SHP77 (cell line): Measurements from ENCODE around the gene BNC2.

Source experiments
- DNase-seq, 2 experiments: peaks; one replicate each; lab custom pipeline; 2025; lab: John Stamatoyannopoulos, UW

BNC2 gene

DNA sequence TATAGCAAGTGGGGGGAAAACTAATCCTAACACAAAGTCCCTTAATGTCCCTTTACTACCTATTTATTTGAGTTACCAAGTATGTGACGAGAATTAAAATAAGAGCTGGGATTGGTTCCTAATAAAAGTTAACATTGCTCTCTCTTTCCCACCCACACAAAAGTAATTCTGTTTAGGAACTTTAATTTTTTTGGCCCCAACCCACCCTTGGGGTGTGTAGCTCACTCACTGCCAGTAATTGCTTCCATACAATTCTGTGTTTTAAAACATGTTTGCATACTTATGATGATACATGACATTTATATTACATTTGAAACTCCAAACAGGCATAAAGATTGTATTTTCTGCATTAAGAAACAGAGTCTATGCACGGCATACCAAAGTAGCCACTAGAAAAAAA, 106.5 kb downstream of the BNC2 start:
- DNase-seq: no peak

DNA sequence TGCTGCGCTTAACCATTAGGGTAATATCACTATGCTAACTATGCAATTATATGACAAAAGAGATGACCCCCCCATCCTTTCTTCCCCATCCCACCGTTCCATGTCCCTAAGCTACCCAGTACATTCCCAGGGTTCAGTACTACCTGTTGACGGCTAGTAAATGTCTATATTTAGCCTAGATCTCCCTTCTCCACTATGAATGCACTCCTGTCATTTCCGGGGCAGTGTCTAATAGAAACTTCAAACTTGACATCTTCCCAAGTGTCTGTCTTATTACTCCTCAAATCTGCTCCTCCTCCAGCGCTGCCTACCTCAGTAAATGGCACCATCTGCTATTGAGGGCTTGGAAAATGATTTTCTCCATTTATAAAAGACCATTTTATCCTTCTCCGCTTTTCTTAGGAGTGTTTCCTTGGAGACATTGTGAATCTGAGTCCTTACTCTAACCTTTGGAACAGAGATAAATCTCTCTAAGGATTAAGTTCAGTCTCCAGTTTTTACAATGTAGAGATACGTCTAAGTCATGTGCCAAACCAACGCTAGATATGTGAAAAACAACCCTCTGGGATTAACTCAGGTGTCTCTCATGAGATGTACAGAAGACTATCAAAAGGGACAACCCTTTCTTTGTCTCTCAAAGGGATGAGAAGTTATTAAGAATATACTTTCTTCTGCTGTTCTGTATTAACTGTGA, 114.9 kb downstream of the BNC2 start:
- DNase-seq: no peak

DNA sequence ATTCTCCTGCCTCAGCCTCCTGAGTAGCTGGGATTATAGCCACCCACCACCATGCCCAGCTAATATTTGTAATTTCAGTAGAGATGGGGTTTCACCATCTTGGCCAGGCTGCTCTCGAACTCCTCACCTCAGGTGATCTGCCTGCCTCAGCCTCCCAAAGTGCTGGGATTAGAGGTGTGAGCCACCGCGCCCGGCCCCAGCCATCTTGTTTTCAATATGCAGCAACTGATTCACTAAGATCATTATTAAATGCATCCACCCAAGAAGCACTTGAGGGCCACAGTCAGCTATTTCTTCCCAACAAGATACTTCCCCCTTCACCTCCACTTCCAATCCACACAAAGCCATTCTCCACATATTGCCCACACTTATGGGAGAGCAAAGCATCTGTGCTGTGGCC, 115.8 kb downstream of the BNC2 start:
- no peak for DNase-seq

DNA sequence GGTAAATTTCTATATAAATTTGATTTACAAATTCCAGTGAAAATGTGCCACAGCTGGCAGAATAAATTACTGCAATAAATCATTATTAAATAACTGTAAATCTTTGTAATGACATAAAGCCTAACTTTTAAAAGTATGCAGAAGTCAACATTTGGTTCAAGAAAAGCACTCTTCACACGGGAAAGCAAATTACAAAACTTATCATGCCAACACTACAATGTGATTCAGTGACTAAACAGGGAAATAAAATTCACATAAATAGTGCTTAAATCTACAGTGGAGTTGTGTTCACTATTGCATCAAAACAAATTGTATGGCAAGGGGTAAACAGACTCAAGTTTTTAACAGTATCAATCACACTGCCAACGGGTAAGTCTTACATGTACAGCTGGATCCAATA, 117.2 kb downstream of the BNC2 start:
- no peak for DNase-seq

DNA sequence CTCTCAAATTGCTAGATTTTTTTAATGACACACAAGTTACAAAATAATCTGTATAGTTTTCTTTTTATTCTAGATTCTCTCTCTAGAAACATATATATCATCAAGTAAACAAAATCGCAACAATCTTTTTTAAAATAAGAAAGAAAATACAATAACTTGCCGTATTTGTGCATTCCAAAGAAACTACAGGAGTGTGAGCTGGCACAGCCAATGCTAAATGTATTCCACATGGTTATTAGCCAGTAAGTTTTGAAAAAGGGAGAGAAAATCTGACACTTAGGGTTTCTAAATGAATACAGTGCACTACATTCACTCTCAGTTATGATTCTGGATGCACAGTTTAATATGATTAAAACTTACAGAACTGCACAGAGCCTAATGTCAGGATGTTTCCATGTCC, 117.9 kb downstream of the BNC2 start:
- DNase-seq: no peak

DNA sequence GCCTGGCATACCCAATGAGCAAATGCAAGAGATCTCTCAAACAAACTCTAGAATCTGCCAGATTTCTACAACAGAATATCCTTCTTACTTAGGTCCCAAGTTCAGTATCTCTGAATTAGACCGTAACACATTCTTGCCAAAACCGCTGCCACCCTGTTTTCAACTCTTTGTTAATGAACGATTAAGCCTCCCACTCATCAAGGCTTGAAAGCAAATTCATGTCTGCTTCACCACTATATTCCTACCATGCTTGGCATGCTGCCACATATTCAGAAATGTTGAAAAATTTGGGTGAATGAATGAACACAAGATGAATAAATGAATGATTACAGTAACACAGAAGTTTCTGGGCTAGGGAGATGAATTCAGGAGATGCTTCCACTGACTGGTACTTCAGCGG, 119.9 kb downstream of the BNC2 start:
- no peak for DNase-seq

DNA sequence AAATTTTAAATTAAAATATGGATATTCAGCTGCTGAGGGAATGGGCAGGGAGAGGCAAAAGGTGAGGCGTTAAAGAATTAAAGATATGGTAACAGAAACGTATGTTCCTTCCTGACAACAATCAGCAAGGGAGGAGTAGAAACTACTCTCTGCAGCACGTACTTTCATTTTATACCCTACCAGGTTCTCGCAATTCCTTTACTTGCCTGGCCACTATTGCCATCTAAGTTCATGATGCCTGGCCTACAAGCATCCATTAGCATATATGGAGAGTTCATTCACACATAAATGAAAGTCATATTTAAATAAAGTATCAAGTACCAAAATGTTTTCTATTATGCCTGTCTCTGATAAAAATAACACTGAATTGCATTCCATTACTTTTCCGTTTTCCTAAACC, 125.1 kb downstream of the BNC2 start:
- DNase-seq: no peak

DNA sequence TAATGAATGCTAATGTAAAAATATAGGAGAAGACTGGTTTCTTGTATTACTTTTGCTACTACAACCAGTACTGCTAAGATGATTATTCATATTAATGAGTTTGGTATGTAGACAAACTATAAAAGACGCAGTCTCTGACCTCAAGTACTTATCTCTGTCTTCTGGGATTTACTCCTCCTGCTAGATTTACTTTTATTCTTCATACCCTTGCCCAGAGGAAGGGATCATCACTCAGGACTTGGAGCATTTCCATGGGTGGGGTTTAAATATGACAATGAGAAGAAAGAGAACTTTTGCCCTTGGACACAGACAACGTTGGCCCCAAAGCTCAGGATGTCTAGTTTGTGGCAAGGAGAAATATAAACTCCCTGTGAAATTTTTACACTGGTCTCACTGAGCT, 126.1 kb downstream of the BNC2 start:
- no peak for DNase-seq

DNA sequence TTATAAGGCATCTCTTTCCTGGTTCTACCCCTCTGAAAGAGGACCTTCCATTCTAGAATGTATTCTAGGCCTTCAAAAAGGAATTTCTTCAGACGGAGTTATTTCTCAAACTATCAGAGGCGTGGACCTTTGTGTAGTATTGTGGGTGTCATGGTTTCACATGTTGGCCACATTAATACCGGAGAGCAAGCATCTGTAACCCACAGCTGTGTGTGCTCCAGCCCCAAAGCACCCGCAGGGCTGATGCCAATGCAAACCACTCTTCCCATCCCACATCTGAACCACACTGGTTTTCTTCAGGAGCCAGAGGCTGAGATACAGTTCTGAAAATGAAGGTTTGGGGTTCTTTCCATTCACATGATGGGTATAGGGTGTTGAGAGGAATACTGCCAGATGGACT, 127.1 kb downstream of the BNC2 start:
- no peak for DNase-seq

DNA sequence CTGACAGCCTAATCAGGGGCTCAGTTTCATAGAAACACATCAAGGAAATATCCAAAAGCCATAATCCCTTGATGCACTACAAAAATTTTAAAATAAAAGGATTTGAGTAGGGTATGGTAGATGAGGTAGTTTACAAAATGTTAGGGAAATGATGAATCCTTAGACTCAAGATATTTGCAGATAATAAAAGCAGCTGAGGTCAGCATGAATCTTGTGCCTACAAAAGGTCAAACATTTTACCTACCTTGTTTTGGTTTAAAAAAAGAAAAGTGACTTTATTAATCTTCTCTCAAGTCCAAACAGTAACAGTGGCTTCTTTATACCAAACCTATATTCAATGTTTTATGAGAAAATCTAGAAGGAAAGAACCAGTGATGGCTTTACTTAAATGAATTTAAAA, 135.5 kb downstream of the BNC2 start:
- DNase-seq: no peak

DNA sequence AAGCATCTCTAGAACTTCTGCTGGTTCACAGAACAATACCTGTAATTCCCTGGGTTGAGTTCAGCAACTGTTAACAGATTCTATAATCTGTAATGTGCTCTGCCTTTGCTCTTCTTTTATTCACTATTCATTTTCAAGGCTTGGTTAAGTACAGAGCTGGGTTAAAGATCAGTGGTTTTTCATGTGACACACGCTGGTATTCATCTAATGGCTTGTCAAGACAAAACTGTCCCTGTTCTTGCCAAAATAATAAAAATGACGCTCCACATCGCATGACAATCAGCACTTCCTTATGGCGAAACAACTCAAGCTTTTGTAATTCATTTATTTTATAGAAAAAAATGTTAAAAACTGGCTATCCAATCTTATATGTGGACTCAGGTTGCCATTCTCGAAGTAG, 137.9 kb downstream of the BNC2 start:
- no peak for DNase-seq

DNA sequence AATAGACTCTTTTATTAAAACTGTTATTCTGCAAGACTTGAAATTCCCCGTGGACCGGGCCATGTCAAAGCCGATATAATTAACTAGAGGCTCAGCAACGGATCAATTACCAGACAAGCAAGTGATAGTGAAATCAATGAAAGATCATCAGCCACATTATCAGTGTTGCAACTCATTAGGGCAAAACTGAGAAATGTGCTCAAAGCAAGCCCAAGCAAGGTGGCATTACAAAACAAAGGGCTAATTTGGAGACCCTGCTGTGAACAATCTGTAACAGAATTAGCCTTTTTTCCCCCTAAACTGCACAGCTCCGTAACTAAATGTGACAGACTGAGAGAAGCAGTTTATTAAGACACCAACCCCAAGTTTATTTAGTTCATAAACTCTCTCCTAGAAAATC, 140.3 kb downstream of the BNC2 start:
- no peak for DNase-seq

DNA sequence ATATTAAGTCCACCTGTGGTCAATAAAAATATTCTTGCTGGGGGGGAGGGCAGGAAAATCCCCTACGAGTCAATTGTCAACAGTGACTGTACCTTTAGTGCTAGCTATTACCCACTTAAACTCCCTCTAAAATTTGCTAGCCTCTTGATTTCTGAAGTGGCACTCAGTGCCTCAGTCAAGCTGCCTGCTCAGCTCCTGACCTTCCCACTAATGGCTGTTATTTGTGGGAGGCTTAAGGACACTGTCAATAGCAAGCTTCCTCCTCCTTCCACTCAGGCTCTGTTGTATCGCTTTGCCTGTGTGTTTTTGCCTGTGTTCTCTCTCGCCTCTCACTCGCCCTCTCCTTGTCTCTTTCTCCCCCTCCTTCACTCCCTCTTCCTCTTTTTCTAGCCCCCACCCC, 140.8 kb downstream of the BNC2 start:
- DNase-seq: peak; percentile 55 to 67

DNA sequence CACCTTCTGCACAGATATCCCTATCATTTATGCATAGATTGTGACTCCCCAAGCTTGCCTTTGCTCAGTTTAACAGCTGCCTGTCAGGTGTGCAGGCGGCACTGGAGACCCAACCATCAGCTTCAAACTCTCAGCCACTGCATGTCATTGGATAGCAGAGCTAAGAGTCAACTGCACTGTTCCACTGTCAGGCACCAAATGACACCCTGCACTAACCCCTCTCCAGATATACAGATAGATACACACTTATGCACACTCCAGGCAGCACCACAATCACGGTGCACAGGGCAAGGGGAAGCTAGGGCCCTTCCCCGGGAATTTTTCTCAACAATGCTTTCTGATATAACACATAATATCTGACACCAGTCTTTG, 142.3 kb downstream of the BNC2 start:
- DNase-seq: peak in 1 of 2 experiments; percentile 15

DNA sequence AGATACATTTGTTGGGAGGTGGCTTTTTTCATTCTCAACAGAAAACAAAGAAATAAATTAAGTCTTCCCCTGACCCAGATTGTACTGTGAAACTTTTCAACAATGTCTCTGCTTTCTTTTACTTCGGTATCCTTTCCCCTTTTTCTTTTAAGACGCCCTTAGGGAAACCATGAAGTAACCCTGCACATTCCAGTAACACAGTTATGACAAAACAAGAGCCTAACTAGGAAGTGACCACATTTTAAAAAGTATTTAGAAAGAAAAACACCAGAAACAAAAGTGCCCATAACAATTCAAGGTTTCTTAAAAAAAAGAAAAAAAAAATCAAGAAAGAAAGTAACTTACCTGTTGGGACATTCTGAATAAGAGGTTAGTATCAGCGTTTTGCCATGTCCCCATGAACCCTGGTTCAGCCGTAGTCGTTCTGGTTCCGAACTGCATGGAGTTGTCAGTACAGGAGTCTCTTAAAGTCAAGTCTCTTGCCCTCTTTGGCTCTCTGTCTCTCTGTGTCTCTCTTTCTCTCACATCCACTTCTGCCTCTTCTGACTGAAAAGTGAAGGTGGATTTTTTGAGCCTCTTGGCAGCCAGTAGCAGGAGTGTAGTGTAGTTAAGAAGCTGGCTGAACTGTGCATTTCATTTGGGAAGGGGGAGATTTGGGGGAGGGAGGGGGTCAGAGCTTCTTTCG, 142.9 kb downstream of the BNC2 start:
- DNase-seq: no peak

DNA sequence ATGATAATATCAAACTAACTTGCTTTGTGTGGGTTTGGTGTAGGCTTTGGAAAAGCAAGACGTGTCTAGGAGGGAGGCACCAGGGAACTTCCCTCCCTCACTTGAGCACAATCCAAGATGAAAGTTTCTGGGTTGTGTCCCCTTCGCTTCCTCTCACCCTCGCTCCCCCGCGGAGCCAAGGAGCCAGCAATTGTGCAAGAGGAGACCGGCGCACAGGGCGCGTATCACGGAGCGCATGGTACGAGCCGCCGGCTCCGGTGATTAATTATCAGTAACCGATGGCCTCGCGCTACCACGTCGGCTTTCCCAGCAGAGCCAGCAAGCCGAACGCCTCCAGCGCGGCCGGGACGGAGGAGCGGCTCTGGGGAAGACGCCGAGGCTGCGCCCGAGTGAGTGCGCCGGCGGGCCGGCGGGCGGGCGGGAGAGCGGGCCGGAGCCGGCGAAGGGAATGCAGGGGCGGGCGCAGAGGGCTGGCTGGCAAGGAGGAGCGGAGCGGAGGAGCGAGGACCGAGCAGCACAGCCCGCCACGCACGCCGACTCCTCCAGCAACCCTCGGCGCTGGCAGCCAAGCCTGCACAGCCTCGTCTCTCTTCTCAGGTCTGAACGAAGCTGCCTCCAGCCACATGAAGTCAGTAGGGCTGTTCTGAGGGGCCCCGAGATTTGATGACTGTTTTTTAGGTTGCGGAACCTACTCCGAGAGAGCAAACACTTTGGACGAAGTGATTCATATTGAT, 143.6 kb downstream of the BNC2 start:
- DNase-seq: no peak

DNA sequence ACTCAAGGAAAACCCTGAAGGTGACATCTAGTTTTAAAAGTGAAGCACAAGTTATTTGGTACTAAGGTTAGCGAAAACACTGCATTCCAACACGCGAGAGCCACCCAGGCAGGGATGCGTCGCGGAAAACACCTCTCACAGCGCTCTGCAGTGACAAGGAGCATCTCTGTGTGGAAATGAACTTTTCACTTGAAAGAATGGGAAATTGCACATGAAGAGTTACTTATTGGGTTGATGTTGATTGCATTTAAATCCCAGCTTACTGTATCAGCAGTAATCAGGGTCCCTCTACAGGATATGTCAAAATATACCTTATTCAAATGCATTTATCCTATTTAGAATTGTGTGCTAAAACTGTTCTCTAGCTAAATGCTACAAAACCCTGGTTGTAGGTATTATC, 144.4 kb downstream of the BNC2 start:
- no peak for DNase-seq

DNA sequence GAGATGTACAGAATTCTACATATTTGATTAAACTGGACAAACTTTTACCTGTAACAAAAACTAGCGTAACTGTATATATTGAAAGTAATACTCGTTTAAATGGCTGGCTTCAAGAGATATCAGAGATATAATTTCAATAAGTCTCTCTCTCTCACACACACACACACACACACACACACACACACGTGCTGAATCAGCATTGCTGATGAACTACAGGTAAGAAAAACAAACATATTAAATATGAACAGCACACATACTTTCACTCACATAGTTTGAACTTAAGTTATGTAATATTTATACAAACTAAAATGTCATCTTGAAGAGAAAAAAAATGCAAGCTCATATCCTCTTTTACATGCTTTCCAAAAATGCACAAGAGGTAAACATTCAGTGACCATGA, 145.4 kb downstream of the BNC2 start:
- no peak for DNase-seq

DNA sequence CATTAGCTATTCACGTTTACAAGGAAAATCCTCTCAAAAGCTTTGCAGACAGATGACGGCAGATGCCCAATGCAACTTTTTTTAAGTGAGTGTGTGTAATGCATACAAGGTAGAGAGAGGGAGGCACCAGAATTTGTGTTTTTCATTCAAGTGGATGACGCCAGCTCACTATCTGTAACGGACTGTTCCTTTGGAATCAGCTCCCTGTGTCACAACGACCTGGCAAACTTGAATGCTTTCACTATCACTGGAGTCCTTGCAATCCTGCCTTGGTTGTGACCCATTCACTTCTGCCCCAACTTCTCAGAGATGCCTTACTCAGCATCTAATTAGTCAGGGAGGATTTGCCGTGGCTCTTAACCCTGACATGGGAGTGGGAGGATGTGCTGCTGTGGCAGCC, 148.5 kb downstream of the BNC2 start:
- no peak for DNase-seq

DNA sequence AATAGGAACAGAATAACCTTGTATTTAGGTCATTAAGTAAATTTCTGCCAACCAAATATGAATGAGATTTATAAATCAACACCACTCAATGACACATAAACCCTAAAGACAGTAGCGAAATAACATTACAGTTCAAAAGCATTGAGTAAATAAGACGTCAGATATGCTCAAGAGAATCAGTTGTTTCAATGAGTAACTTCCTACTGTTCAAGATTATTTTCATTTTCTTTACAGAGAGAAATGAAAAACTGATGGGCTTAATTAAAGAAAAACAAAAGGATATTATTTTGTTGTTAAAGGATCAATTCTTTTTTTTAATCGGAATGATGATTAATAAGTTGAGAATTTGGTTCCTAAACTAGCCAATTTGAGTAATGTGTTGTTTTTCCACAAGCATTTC, 150.1 kb downstream of the BNC2 start:
- no peak for DNase-seq

DNA sequence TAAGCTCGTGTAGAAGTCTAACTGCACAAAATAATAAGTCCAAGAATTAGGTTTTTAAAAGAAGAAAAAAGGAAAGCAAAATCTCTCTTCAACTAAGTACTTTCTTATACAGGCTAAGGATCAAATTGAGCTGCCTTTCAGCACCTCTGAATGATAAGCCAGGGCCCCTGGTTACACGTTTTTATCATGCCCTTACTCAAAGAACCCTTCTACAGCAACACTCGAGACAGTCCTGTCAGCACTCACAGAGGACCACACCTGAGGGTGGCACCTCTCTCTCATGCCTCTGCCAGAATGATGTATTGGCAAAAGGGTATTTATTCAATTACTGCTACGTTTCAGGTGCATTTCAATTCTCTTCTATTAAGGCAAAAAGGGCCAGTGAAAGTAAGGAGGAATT, 150.5 kb downstream of the BNC2 start:
- no peak for DNase-seq

DNA sequence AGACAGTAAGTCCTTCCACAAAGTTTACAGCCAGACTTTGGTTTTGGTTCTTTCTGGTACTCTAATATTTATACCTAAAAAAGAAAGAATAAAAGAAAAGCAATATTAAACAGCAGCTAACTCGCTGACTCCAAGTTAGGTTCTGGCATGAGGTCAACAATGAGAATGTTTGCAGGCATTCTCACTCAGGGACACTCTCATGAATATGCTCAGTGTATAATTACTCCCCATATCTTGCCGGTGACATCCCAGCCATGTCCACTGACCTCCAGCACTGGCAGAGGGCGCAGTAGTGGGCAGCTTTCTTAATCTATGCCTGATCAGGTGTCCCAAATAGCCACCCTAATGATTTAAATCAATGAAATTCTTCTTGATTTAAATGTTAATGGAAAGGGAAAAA, 151.5 kb downstream of the BNC2 start:
- no peak for DNase-seq

DNA sequence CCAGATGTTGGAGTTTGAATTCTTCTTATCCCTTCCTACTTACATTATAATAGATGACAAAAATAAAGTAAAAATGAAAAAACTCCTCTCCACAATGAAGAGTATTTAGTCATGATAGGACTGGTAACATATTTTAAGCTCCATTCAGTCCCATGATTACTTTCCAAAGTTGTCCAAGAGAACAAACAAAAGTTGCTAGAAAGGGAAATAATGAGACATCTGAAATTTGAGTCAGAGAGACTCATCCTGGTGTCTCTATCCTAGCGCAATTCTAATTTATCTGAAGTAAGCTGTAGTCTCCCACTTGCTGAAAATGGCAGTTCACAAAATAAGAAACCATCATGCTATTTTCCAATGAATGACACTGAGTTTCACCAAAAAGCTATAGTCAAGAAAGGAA, 152.2 kb downstream of the BNC2 start:
- DNase-seq: no peak

DNA sequence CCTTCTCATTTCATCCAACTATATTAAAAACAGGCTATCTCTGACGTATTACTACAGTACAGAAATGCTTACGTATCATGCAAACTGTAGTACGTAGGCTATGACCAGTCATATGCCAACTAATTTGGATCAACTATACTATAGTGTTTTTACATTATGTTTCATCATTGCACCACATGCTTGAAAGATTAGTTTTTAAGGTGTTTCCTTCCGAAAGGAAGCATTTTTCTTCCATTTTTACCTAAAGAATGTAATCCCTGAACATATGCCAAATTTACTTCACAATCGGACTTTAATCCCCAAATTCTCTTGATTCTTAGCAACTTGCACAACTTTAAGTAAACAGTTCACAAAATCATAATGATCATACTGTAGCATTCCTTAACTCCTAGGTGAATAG, 153.9 kb downstream of the BNC2 start:
- no peak for DNase-seq
